ENCODE measurements around the gene FOXO6. TPM values are rescaled to one million over a fixed set of nuclear protein-coding genes. Genes with fewer than 3 reads are reported as not detected.

The FOXO6 gene
- total RNA-seq, 2 donors from 2014 or later, result 3.3 to 5.0 TPM

- TF ChIP-seq CTCF (IDR thresholded peaks at IDR 0.05) (no peak), POLR2AphosphoS5 (IDR thresholded peaks at IDR 0.05) (no peak), POLR2A (IDR thresholded peaks at IDR 0.05) (no peak)
- H3K27me3 ChIP-seq (replicated peaks; ENCODE audit: insufficient read depth), result no peaks in the 10 kb centered on the region
Observed at GRCh38 chr1:41408691-41409090, 47.5 kb downstream of the FOXO6 start.

GRCh38 chr1:41409825-41410224 is 48.6 kb downstream of the FOXO6 start:
- H3K9me3 ChIP-seq, result no peaks in the 10 kb centered on the region
- H3K27me3 ChIP-seq (replicated peaks; ENCODE audit: insufficient read depth), result no peaks in the 10 kb centered on the region
- no peak overlapping the region for H3K27ac ChIP-seq
- TF ChIP-seq POLR2A (IDR thresholded peaks at IDR 0.05) (no peak), POLR2AphosphoS5 (IDR thresholded peaks at IDR 0.05) (no peak), CTCF (IDR thresholded peaks at IDR 0.05) (no peak)
- WGBS, result 56% methylated on average over 7 of the region's 7 CpGs
- no peaks in the 10 kb centered on the region for H3K4me1 ChIP-seq (replicated peaks)
- DNase-seq (ENCODE audit: low spot score), result no peak
- H3K4me3 ChIP-seq, result no peak overlapping the region
- intact Hi-C loops (cut with DNase I), result no loop called here
- no peaks in the 10 kb centered on the region for H3K36me3 ChIP-seq

More at GRCh38 chr1:41408691-41409090, 47.5 kb downstream of the FOXO6 start:
- Histone ChIP-seq H3K4me1 (replicated peaks) (no peaks in the 10 kb centered on the region), H3K9me3 (no peaks in the 10 kb centered on the region), H3K4me3 (no peak overlapping the region), H3K27ac (no peak overlapping the region), H3K36me3 (no peaks in the 10 kb centered on the region)
- DNase-seq (ENCODE audit: low spot score), result no peak
- intact Hi-C loops (cut with DNase I), result no loop called here
- 79% methylated on average over 6 of the region's 6 CpGs for WGBS

DNA sequence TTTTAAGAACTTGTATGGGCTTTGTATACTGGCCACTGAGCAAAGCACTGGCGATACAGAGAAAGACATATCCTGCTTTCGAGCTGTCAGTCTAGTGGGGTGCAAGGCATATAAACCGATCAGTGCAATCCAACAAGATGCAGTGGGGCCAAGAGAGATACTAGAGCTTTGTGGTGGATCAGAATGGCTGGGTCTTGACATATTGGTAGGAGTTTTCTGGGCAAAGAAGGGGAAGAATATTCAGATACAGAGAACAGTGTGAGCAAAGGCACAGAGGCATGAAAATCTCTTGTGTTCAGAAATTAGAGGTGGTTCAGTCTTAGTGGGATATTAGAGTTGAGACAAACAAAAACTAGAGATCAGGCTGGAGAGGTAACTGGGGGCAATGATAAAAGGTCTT is 49.2 kb downstream of the FOXO6 start:
- intact Hi-C loops (cut with DNase I), result no loop called here
- Histone ChIP-seq H3K27me3 (replicated peaks; ENCODE audit: insufficient read depth) (no peaks in the 10 kb centered on the region), H3K4me3 (no peak overlapping the region), H3K4me1 (replicated peaks) (no peaks in the 10 kb centered on the region), H3K9me3 (no peaks in the 10 kb centered on the region), H3K27ac (no peak overlapping the region), H3K36me3 (no peaks in the 10 kb centered on the region)
- TF ChIP-seq POLR2A (IDR thresholded peaks at IDR 0.05) (no peak), CTCF (IDR thresholded peaks at IDR 0.05) (no peak), POLR2AphosphoS5 (IDR thresholded peaks at IDR 0.05) (no peak)
- WGBS, result 95% methylated on average over 3 of the region's 3 CpGs
- DNase-seq (ENCODE audit: low spot score), result no peak

- no peak overlapping the region for H3K27ac ChIP-seq
- no peaks in the 10 kb centered on the region for H3K36me3 ChIP-seq
- WGBS, result 81% methylated on average over 3 of the region's 3 CpGs
- TF ChIP-seq POLR2A (IDR thresholded peaks at IDR 0.05) (no peak), POLR2AphosphoS5 (IDR thresholded peaks at IDR 0.05) (no peak), CTCF (IDR thresholded peaks at IDR 0.05) (no peak)
- no peaks in the 10 kb centered on the region for H3K27me3 ChIP-seq (replicated peaks; ENCODE audit: insufficient read depth)
- no peak for DNase-seq (ENCODE audit: low spot score)
- H3K4me3 ChIP-seq, result no peak overlapping the region
- H3K9me3 ChIP-seq, result no peaks in the 10 kb centered on the region
- no peaks in the 10 kb centered on the region for H3K4me1 ChIP-seq (replicated peaks)
- intact Hi-C loops (cut with DNase I), result no loop called here
Observed at GRCh38 chr1:41411229-41411628, 50.0 kb downstream of the FOXO6 start.

DNA sequence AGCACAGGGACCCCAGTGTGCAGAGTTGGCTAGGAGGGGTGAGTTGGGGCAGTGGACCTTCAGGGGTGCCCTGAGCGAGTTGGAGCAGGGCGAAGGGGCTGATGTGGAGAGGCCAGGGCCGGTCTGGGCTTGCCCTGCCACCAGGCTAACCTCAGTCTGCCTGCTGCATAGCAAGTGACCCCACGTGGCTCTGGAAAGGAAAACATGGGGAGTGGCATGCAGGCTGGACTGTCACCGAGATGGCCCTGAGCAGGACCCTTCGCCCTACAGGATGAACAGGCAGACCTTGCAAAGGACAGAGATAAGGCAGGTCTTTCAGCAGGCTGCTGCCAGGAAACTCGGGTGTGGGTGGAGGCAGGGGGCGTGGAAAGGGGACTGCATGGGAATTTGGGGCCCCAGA is 51.5 kb downstream of the FOXO6 start:
- no peaks in the 10 kb centered on the region for H3K9me3 ChIP-seq
- H3K36me3 ChIP-seq, result no peaks in the 10 kb centered on the region
- DNase-seq (ENCODE audit: low spot score), result no peak
- 46% methylated on average over 8 of the region's 8 CpGs for WGBS
- H3K4me3 ChIP-seq, result no peak overlapping the region
- intact Hi-C loops (cut with DNase I), result no loop called here
- no peak overlapping the region for H3K27ac ChIP-seq
- no peaks in the 10 kb centered on the region for H3K4me1 ChIP-seq (replicated peaks)
- H3K27me3 ChIP-seq (replicated peaks; ENCODE audit: insufficient read depth), result no peaks in the 10 kb centered on the region
- TF ChIP-seq CTCF (IDR thresholded peaks at IDR 0.05) (peak in 1 of 4 experiments; percentile 9), POLR2A (IDR thresholded peaks at IDR 0.05) (no peak), POLR2AphosphoS5 (IDR thresholded peaks at IDR 0.05) (no peak)

All from prostate gland (tissue), 2 donors.